Esophagus squamous epithelium (tissue), 4 donors: Measurements from ENCODE around the gene IL11RA.

Source experiments
- POLR2A ChIP-seq, 4 donors: fragments of 450-650 bp; IDR thresholded peaks; one replicate each; pipeline ENCODE4 v1.6.1; 2017; ENCODE audit warnings: antibody characterized with exemption in 4 of 4, mild to moderate bottlenecking in 4 of 4, moderate library complexity in 3 of 4
- TF ChIP-seq, protein P1 (sequence below), 6 experiments: fragments of 450-650 bp in 4 of 6; fragments of 200-600 bp in 2 of 6; sonication (generic) in 2 of 6; IDR thresholded peaks; one replicate each; pipeline ENCODE4 v1.5.1; 2016 to 2019; ENCODE audit warnings: antibody characterized with exemption in 6 of 6, mild to moderate bottlenecking in 4 of 6, moderate library complexity in 4 of 6

DNA sequence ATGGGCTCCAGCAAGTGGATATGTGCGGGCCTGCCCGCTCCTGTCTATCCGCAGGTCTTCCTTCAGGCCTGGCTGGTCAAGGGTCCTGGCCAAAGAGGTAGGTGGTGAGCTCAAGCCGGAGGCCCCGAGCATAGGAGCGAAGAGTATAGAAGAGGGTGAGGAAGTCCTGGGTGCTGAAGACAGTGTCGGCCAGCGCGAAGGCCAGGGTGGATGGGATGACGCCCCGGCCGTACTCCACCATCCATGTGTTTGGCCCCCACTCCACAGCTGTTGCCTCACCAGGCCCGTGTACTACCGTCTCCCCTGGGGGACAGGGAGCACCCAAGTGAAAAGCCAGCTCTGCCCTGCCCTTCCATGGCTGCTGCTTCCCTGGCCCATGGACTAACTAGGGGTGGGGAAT lies 16.4 kb upstream of the IL11RA start:
- TF ChIP-seq, protein P1, sequence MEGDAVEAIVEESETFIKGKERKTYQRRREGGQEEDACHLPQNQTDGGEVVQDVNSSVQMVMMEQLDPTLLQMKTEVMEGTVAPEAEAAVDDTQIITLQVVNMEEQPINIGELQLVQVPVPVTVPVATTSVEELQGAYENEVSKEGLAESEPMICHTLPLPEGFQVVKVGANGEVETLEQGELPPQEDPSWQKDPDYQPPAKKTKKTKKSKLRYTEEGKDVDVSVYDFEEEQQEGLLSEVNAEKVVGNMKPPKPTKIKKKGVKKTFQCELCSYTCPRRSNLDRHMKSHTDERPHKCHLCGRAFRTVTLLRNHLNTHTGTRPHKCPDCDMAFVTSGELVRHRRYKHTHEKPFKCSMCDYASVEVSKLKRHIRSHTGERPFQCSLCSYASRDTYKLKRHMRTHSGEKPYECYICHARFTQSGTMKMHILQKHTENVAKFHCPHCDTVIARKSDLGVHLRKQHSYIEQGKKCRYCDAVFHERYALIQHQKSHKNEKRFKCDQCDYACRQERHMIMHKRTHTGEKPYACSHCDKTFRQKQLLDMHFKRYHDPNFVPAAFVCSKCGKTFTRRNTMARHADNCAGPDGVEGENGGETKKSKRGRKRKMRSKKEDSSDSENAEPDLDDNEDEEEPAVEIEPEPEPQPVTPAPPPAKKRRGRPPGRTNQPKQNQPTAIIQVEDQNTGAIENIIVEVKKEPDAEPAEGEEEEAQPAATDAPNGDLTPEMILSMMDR (IDR thresholded peaks at IDR 0.05): no peak
- no peak for TF ChIP-seq POLR2A (IDR thresholded peaks at IDR 0.05)
